Measurements from ENCODE around the gene ZG16. TPM values are rescaled to one million over a fixed set of nuclear protein-coding genes. Genes with fewer than 3 reads are reported as not detected.

ZG16 gene
- total RNA-seq, 1 donor from 2014 or later, result not detected

- peak overlapping the region; percentile 86 for H3K27ac Mint-ChIP-seq (ENCODE audit: unreplicated experiment)
- no peak for TF ChIP-seq CTCF (IDR thresholded peaks at IDR 0.05; ENCODE audit: unreplicated experiment)
- peaks cover 36% of the 10 kb centered on the region for H3K27me3 Mint-ChIP-seq (ENCODE audit: unreplicated experiment)
- H3K4me1 Mint-ChIP-seq (ENCODE audit: unreplicated experiment), result peaks cover 41% of the 10 kb centered on the region
- DNase-seq (ENCODE audit: low spot score), result no peak
- H3K9me3 Mint-ChIP-seq (ENCODE audit: unreplicated experiment), result no peaks in the 10 kb centered on the region
- peaks cover 14% of the 10 kb centered on the region for H3K36me3 Mint-ChIP-seq (ENCODE audit: low read depth, unreplicated experiment)
- H3K4me3 Mint-ChIP-seq (ENCODE audit: unreplicated experiment), result peak overlapping the region; percentile 97
Measured at GRCh38 chr16:29808219-29808900, 30.3 kb downstream of the ZG16 start.

GRCh38 chr16:29809031-29809747 lies 31.1 kb downstream of the ZG16 start:
- no peaks in the 10 kb centered on the region for H3K9me3 Mint-ChIP-seq (ENCODE audit: unreplicated experiment)
- peaks cover 47% of the 10 kb centered on the region for H3K4me1 Mint-ChIP-seq (ENCODE audit: unreplicated experiment)
- H3K36me3 Mint-ChIP-seq (ENCODE audit: low read depth, unreplicated experiment), result peaks cover 13% of the 10 kb centered on the region
- H3K4me3 Mint-ChIP-seq (ENCODE audit: unreplicated experiment), result peak overlapping the region; percentile 97
- H3K27me3 Mint-ChIP-seq (ENCODE audit: unreplicated experiment), result peaks cover 36% of the 10 kb centered on the region
- TF ChIP-seq CTCF (IDR thresholded peaks at IDR 0.05; ENCODE audit: unreplicated experiment), result no peak
- DNase-seq (ENCODE audit: low spot score), result no peak
- no peak overlapping the region for H3K27ac Mint-ChIP-seq (ENCODE audit: unreplicated experiment)

- Mint-ChIP-seq H3K9me3 (ENCODE audit: unreplicated experiment) (no peaks in the 10 kb centered on the region), H3K27me3 (ENCODE audit: unreplicated experiment) (peaks cover 32% of the 10 kb centered on the region), H3K4me1 (ENCODE audit: unreplicated experiment) (peaks cover 52% of the 10 kb centered on the region), H3K4me3 (ENCODE audit: unreplicated experiment) (peak overlapping the region; percentile 86), H3K27ac (ENCODE audit: unreplicated experiment) (peak overlapping the region; percentile 86), H3K36me3 (ENCODE audit: low read depth, unreplicated experiment) (peaks cover 9% of the 10 kb centered on the region)
- TF ChIP-seq CTCF (IDR thresholded peaks at IDR 0.05; ENCODE audit: unreplicated experiment), result no peak
- no peak for DNase-seq (ENCODE audit: low spot score)
Measured at GRCh38 chr16:29809850-29810698, 32.0 kb downstream of the ZG16 start.

GRCh38 chr16:29810699-29811169 lies 32.7 kb downstream of the ZG16 start:
- Mint-ChIP-seq H3K27me3 (ENCODE audit: unreplicated experiment) (peaks cover 30% of the 10 kb centered on the region), H3K9me3 (ENCODE audit: unreplicated experiment) (no peaks in the 10 kb centered on the region), H3K27ac (ENCODE audit: unreplicated experiment) (peak overlapping the region; percentile 32), H3K36me3 (ENCODE audit: low read depth, unreplicated experiment) (peaks cover 9% of the 10 kb centered on the region), H3K4me1 (ENCODE audit: unreplicated experiment) (peaks cover 53% of the 10 kb centered on the region), H3K4me3 (ENCODE audit: unreplicated experiment) (peak overlapping the region; percentile 86)
- no peak for DNase-seq (ENCODE audit: low spot score)
- TF ChIP-seq CTCF (IDR thresholded peaks at IDR 0.05; ENCODE audit: unreplicated experiment), result no peak

All from endothelial cell (in vitro differentiated cells).